Panc1 (cell line): ENCODE data around the gene TMEM117. TPM values are rescaled to one million over a fixed set of nuclear protein-coding genes. Genes with fewer than 3 reads are reported as not detected.

Experiments
- ATAC-seq: fragments of 200-7000 bp; cut with Tn5 transposase; 2 replicates; pipeline ENCODE4 v1.9.1; 2020; ENCODE audit warnings: mild to moderate bottlenecking, moderate library complexity
- BruUV-seq: library from RNA; stranded (reverse); fragments of 400-500 nt; replicated peaks from 2 replicates; lab custom pipeline; 2021; lab: Mats Ljungman, UMichigan
- CTCF ChIA-PET: fragments of 300-600 bp; sonication (Branson Sonifier 250); formaldehyde crosslinking; loops from one replicate; lab custom pipeline; 2022; ENCODE audit warnings: antibody characterized with exemption; lab: Charles Lee
- POLR2A ChIA-PET: fragments of 300-600 bp; sonication (Branson Sonifier 250); formaldehyde crosslinking; loops from one replicate; lab custom pipeline; 2022; ENCODE audit warnings: antibody characterized with exemption; lab: Charles Lee
- DNase-seq: peaks from one replicate; pipeline ENCODE4 v3.0.0-alpha.2; 2010; ENCODE audit warnings: low read depth, low spot score
- H3K27ac ChIP-seq: 2 replicates; pipeline ENCODE4 v1.5.1; 2011; ENCODE audit warnings: mild to moderate bottlenecking, low read length, inconsistent platforms
- H3K27me3 ChIP-seq: fragments of 200-500 bp; sonication (Bioruptor generic); 2 replicates; pipeline ENCODE4 v1.6.0; 2014; ENCODE audit warnings: low read length, inconsistent platforms; ENCODE audit not compliant: control insufficient read depth, insufficient read depth
- H3K36me3 ChIP-seq: fragments of 200-500 bp; sonication (Bioruptor generic); 2 replicates; pipeline ENCODE4 v1.5.1; 2014; ENCODE audit warnings: inconsistent platforms, mild to moderate bottlenecking, low read length, moderate library complexity; ENCODE audit not compliant: control insufficient read depth, insufficient read depth
- H3K4me1 ChIP-seq: 2 replicates; pipeline ENCODE4 v1.5.1; 2011; ENCODE audit warnings: inconsistent platforms, mild to moderate bottlenecking, low read length, moderate library complexity; ENCODE audit not compliant: control insufficient read depth, insufficient read depth
- H3K4me3 ChIP-seq, 2 experiments: 2 replicates each; pipeline ENCODE4 v1.5.1; 2011 to 2012; ENCODE audit warnings: low read depth in 2 of 2, low read length in 2 of 2, mild to moderate bottlenecking in 2 of 2, inconsistent platforms in 1 of 2, moderate library complexity in 1 of 2
- H3K9me3 ChIP-seq: fragments of 200-500 bp; sonication (Bioruptor generic); 2 replicates; pipeline ENCODE4 v1.5.1; 2014; ENCODE audit warnings: low read depth, mild to moderate bottlenecking, inconsistent platforms, low read length, moderate library complexity; ENCODE audit not compliant: control insufficient read depth, insufficient read depth
- CTCF ChIP-seq: fragments of 450-650 bp; IDR thresholded peaks from 2 replicates; pipeline ENCODE4 v1.5.1; 2017; ENCODE audit warnings: mild to moderate bottlenecking
- POLR2AphosphoS5 ChIP-seq: IDR thresholded peaks from 2 replicates; pipeline ENCODE4 v1.6.1; 2012; ENCODE audit warnings: mild to moderate bottlenecking, low read depth, low read length, moderate library complexity
- REST ChIP-seq, 2 experiments: IDR thresholded peaks; 2 replicates each; pipeline ENCODE4 v1.6.1; 2011 to 2012; ENCODE audit warnings: low read depth in 2 of 2, control low read depth in 1 of 2, low read length in 1 of 2, mild to moderate bottlenecking in 1 of 2, moderate library complexity in 1 of 2; ENCODE audit not compliant: insufficient read depth in 1 of 2
- SIN3A ChIP-seq: IDR thresholded peaks from 2 replicates; pipeline ENCODE4 v1.6.1; 2012; ENCODE audit warnings: low read depth, mild to moderate bottlenecking, low read length, moderate library complexity, borderline replicate concordance; ENCODE audit not compliant: insufficient read depth
- TCF7L2 ChIP-seq: IDR thresholded peaks from 2 replicates; pipeline ENCODE4 v1.6.1; 2011; ENCODE audit warnings: mild to moderate bottlenecking, low read depth, low read length, inconsistent platforms
- in situ Hi-C: cut with HindIII; loops from 2 replicates; pipeline ENCODE4 v1.10.0; 2016; ENCODE audit warnings: low sequenced_read_pairs, low pct_unique_long_range_greater_than_20kb
- intact Hi-C: fragments of 100-400 bp; cut with micrococcal nuclease; formaldehyde crosslinking; loops from one replicate; pipeline ENCODE4 v1.10.0; 2022; ENCODE audit not compliant: unreplicated experiment
- total RNA-seq: library from RNA; stranded (reverse); gene quantifications from one replicate; pipeline ENCODE4 v1.2.1, GENCODE V29; 2021; ENCODE audit not compliant: unreplicated experiment

Gene TMEM117
- total RNA-seq, 1 experiment from 2014 or later = 5.5 TPM

GRCh38 chr12:43976027-43976426 is 140.1 kb downstream of the TMEM117 start:
- intact Hi-C loops (no loop called here), in situ Hi-C loops (no loop called here)
- Histone ChIP-seq H3K9me3 (no peaks in the 10 kb centered on the region), H3K36me3 (no peaks in the 10 kb centered on the region), H3K27me3 (no peaks in the 10 kb centered on the region), H3K4me1 (no peaks in the 10 kb centered on the region), H3K27ac (no peak overlapping the region), H3K4me3 (no peak overlapping the region)
- ChIA-PET POLR2A (no interaction called here), CTCF (no interaction called here)
- DNase-seq = no peak
- ATAC-seq = no peak
- no TSS peak for BruUV-seq
- TF ChIP-seq POLR2AphosphoS5 = no peak
- no peak for TF ChIP-seq REST (IDR thresholded peaks at IDR 0.05; ENCODE audit: insufficient read depth in 1 of 2, low read depth in 2 of 2, low read length in 1 of 2)

- ATAC-seq (no peak), DNase-seq (no peak)
- Histone ChIP-seq H3K9me3 (no peaks in the 10 kb centered on the region), H3K4me3 (no peak overlapping the region), H3K36me3 (no peaks in the 10 kb centered on the region), H3K27me3 (no peaks in the 10 kb centered on the region), H3K27ac (no peak overlapping the region), H3K4me1 (no peaks in the 10 kb centered on the region)
- ChIA-PET POLR2A (no interaction called here), CTCF (no interaction called here)
- no peak for TF ChIP-seq SIN3A
- TF ChIP-seq REST (IDR thresholded peaks at IDR 0.05; ENCODE audit: insufficient read depth in 1 of 2, low read depth in 2 of 2, low read length in 1 of 2) = no peak
- TF ChIP-seq POLR2AphosphoS5 = no peak
- no peak for TF ChIP-seq CTCF
- no peak for TF ChIP-seq TCF7L2
- intact Hi-C loops (no loop called here), in situ Hi-C loops (no loop called here)
- BruUV-seq = no TSS peak
Measured at GRCh38 chr12:43978556-43978955, 142.7 kb downstream of the TMEM117 start.
